HG02678 (cell line): ENCODE results near the gene TFIP11.

Experiments
- ATAC-seq: cut with Tn5 transposase; IDR thresholded peaks from one replicate; pipeline ENCODE4 v1.9.1; 2021; ENCODE audit warnings: mild to moderate bottlenecking, moderate library complexity; ENCODE audit not compliant: unreplicated experiment

Gene TFIP11

GRCh38 chr22:26508148-26508547, 4.1 kb downstream of the TFIP11 start:
- ATAC-seq = no peak

- ATAC-seq = no peak
Observed at GRCh38 chr22:26503758-26504157, 8.5 kb downstream of the TFIP11 start.

GRCh38 chr22:26502688-26503561, 9.3 kb downstream of the TFIP11 start:
- ATAC-seq = no peak

- ATAC-seq = no peak
Observed at GRCh38 chr22:26501996-26502395, 10.3 kb downstream of the TFIP11 start.

GRCh38 chr22:26499188-26499703, 13.0 kb downstream of the TFIP11 start:
- ATAC-seq = no peak

- no peak for ATAC-seq
Observed at GRCh38 chr22:26496456-26496855, 15.8 kb downstream of the TFIP11 start.

- ATAC-seq = no peak
Observed at GRCh38 chr22:26494506-26494905, 17.8 kb downstream of the TFIP11 start.

- no peak for ATAC-seq
Observed at GRCh38 chr22:26492220-26492619, 20.1 kb downstream of the TFIP11 start.

GRCh38 chr22:26489447-26490036, 22.7 kb downstream of the TFIP11 start:
- no peak for ATAC-seq

GRCh38 chr22:26487996-26488395, 24.3 kb downstream of the TFIP11 start:
- ATAC-seq = no peak

GRCh38 chr22:26486394-26486793, 25.9 kb downstream of the TFIP11 start:
- ATAC-seq = no peak

GRCh38 chr22:26485806-26486390, 26.4 kb downstream of the TFIP11 start:
- no peak for ATAC-seq

GRCh38 chr22:26485013-26485412, 27.3 kb downstream of the TFIP11 start:
- ATAC-seq = no peak

- no peak for ATAC-seq
Observed at GRCh38 chr22:26484360-26484706, 27.9 kb downstream of the TFIP11 start.

- peak; percentile 77 for ATAC-seq
Observed at GRCh38 chr22:26483439-26484359, 28.6 kb downstream of the TFIP11 start, which contains the start of the genes HPS4 and SRRD. HPS4 (minus strand) TSS chr22:26483783; CDS start chr22:26481762, 2,021 bp downstream. SRRD (plus strand) TSS chr22:26483877; CDS start chr22:26483891, 14 bp downstream.

- no peak for ATAC-seq
Observed at GRCh38 chr22:26483043-26483438, 29.2 kb downstream of the TFIP11 start.

GRCh38 chr22:26482161-26482560, 30.1 kb downstream of the TFIP11 start:
- no peak for ATAC-seq

GRCh38 chr22:26481694-26482093, 30.6 kb downstream of the TFIP11 start:
- ATAC-seq = no peak

GRCh38 chr22:26481112-26481693, 31.1 kb downstream of the TFIP11 start:
- ATAC-seq = no peak

GRCh38 chr22:26480611-26480932, 31.7 kb downstream of the TFIP11 start:
- no peak for ATAC-seq
